ENCODE measurements around the gene IGF2BP2.

IGF2BP2 gene

DNA sequence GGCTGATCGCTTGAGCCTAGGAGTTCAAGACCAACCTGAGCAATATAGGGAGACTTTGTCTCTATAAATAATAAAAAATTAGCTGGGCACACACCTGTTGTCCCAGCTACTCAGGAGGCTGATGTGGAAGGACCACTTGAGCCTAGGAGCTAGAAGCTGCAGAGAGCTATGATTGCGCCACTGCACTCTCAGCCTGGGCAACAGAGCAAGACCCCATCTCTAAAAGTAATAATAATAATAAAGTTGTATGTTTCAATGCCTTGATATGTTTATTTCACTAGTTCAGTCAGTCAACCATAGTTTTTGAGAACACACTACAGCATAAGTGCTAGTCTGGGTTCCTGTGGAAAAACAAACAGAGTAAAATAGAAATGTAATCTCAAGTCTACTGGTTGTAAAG, 36.5 kb downstream of the IGF2BP2 start:
- TF ChIP-seq NFIC (IDR thresholded peaks at IDR 0.05) = no peak
- TF ChIP-seq, protein P1, sequence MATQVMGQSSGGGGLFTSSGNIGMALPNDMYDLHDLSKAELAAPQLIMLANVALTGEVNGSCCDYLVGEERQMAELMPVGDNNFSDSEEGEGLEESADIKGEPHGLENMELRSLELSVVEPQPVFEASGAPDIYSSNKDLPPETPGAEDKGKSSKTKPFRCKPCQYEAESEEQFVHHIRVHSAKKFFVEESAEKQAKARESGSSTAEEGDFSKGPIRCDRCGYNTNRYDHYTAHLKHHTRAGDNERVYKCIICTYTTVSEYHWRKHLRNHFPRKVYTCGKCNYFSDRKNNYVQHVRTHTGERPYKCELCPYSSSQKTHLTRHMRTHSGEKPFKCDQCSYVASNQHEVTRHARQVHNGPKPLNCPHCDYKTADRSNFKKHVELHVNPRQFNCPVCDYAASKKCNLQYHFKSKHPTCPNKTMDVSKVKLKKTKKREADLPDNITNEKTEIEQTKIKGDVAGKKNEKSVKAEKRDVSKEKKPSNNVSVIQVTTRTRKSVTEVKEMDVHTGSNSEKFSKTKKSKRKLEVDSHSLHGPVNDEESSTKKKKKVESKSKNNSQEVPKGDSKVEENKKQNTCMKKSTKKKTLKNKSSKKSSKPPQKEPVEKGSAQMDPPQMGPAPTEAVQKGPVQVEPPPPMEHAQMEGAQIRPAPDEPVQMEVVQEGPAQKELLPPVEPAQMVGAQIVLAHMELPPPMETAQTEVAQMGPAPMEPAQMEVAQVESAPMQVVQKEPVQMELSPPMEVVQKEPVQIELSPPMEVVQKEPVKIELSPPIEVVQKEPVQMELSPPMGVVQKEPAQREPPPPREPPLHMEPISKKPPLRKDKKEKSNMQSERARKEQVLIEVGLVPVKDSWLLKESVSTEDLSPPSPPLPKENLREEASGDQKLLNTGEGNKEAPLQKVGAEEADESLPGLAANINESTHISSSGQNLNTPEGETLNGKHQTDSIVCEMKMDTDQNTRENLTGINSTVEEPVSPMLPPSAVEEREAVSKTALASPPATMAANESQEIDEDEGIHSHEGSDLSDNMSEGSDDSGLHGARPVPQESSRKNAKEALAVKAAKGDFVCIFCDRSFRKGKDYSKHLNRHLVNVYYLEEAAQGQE (IDR thresholded peaks at IDR 0.05; ENCODE audit: low read depth) = no peak
- TF ChIP-seq RAD21 (IDR thresholded peaks at IDR 0.05; ENCODE audit: low read depth) = no peak
- TF ChIP-seq, protein P2, sequence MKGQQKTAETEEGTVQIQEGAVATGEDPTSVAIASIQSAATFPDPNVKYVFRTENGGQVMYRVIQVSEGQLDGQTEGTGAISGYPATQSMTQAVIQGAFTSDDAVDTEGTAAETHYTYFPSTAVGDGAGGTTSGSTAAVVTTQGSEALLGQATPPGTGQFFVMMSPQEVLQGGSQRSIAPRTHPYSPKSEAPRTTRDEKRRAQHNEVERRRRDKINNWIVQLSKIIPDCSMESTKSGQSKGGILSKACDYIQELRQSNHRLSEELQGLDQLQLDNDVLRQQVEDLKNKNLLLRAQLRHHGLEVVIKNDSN (IDR thresholded peaks at IDR 0.05) = no peak
- TF ChIP-seq FOXM1 (IDR thresholded peaks at IDR 0.05; ENCODE audit: borderline replicate concordance, low read depth) = no peak
- no peak for TF ChIP-seq CEBPB (IDR thresholded peaks at IDR 0.05)

DNA sequence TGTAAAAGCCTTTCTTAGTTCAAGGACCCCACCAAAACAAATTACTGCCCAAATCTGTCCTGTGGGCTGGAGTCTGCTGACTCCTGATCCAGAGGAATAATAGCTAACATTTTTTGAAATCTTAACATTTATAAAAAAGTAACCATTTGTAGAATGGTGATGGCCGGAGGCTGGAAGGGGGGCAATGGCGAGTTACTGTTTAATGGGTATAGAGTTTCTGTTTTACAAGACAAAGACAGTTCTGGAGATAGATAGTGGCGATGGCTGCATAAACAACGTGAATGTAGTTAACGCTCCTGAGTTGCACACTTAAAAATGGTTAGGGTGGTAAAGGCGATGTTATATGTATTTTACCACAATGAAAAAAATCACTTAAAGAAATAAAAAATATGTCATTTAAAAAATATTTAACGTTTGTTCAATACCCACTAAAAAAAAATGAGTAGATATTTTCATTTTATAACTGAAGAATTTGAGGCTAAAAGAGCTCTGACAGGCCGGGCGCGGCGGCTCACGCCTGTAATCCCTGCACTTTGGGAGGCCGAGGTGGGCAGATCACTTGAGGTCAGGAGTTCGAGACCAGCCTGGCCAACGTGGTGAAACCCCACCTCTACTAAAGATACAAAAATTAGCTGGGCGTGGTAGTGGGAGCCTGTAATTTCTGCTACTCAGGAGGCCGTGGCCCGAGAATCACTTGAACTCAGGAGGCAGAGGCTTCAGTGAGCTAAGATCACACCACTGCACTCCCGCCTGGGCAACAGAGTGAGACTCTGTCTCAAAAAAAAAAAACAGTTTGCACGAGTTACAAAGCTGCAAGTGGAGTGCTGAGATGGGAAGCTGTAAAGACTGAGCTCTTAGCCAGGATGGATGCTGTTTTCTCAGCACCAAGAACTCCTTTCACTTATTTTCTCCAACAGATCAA, 37.6 kb downstream of the IGF2BP2 start:
- TF ChIP-seq, protein P3, sequence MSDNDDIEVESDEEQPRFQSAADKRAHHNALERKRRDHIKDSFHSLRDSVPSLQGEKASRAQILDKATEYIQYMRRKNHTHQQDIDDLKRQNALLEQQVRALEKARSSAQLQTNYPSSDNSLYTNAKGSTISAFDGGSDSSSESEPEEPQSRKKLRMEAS (IDR thresholded peaks at IDR 0.05) = no peak
- TF ChIP-seq FOXM1 (IDR thresholded peaks at IDR 0.05; ENCODE audit: borderline replicate concordance, low read depth) (no peak), CREB1 (IDR thresholded peaks at IDR 0.05; ENCODE audit: low read depth) (no peak), ZBTB7A (IDR thresholded peaks at IDR 0.05; ENCODE audit: low read depth) (no peak), NFIC (IDR thresholded peaks at IDR 0.05) (no peak), TCF12 (IDR thresholded peaks at IDR 0.05; ENCODE audit: low read depth) (no peak), TEAD4 (IDR thresholded peaks at IDR 0.05) (no peak), EP300 (IDR thresholded peaks at IDR 0.05; ENCODE audit: borderline replicate concordance) (no peak), YY1 (IDR thresholded peaks at IDR 0.05; ENCODE audit: low read depth) (no peak), CEBPB (IDR thresholded peaks at IDR 0.05) (no peak), RAD21 (IDR thresholded peaks at IDR 0.05; ENCODE audit: low read depth) (no peak), EGR1 (IDR thresholded peaks at IDR 0.05) (no peak), TAF1 (IDR thresholded peaks at IDR 0.05; ENCODE audit: low read depth) (no peak)
- TF ChIP-seq, protein P1 (IDR thresholded peaks at IDR 0.05; ENCODE audit: low read depth) = no peak
- TF ChIP-seq, protein P2 (IDR thresholded peaks at IDR 0.05) = no peak

DNA sequence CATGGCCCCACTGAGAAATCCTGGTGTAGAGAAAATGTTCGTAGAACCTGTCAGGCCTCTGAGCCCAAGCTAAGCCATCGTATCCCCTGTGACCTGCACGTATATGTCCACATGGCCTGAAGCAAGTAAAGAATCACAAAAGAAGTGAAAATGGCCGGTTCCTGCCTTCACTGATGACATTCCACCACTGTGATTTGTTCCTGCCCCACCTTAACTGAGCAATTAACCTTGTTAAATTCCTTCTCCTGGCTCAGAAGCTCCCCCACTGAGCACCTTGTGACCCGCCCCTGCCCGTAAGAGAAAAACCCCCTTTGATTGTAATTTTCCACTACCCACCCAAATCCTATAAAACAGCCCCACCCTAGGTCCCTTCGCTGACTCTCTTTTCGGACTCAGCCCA, 38.6 kb downstream of the IGF2BP2 start:
- 0 out of 2 replicates have a peak, but pooled peaks have one; percentile 12 for TF ChIP-seq TCF12 (IDR thresholded peaks at IDR 0.05; ENCODE audit: low read depth)
- TF ChIP-seq, protein P3 (IDR thresholded peaks at IDR 0.05) = 0 out of 2 replicates have a peak, but pooled peaks have one; percentile 28
- TF ChIP-seq TAF1 (IDR thresholded peaks at IDR 0.05; ENCODE audit: low read depth) = peak; percentile 28; the same call in 1 of the 2 replicates
- TF ChIP-seq TEAD4 (IDR thresholded peaks at IDR 0.05) = peak; percentile 55
- TF ChIP-seq, protein P2 (IDR thresholded peaks at IDR 0.05) = peak; percentile 8; the same call in 1 of the 2 replicates
- peak; percentile 68; the same call in 1 of the 2 replicates for TF ChIP-seq YY1 (IDR thresholded peaks at IDR 0.05; ENCODE audit: low read depth)

DNA sequence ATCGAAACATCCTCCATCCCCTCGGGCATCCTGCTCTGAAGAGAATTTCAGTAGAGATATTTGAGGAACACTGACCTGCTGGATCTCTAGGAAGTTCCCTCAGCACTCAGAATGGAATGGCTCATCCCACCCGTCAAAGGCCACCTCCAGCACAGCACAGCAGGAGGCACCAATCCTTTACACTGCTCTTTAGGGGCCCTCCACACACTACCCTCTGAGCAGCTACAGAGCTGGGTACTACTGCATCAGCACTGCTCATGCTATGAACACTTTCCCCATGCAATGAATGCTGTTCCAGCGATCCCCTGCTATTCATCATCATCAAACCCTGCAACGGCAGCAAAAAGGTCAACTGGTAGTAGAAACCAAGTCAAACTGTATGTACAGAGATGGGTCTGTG, 40.5 kb downstream of the IGF2BP2 start:
- no peak for TF ChIP-seq EP300 (IDR thresholded peaks at IDR 0.05; ENCODE audit: borderline replicate concordance)
- TF ChIP-seq RAD21 (IDR thresholded peaks at IDR 0.05; ENCODE audit: low read depth) = no peak
- no peak for TF ChIP-seq TEAD4 (IDR thresholded peaks at IDR 0.05)
- no peak for TF ChIP-seq TAF1 (IDR thresholded peaks at IDR 0.05; ENCODE audit: low read depth)
- no peak for TF ChIP-seq CREB1 (IDR thresholded peaks at IDR 0.05; ENCODE audit: low read depth)
- TF ChIP-seq TCF12 (IDR thresholded peaks at IDR 0.05; ENCODE audit: low read depth) = no peak
- TF ChIP-seq, protein P2 (IDR thresholded peaks at IDR 0.05) = no peak

DNA sequence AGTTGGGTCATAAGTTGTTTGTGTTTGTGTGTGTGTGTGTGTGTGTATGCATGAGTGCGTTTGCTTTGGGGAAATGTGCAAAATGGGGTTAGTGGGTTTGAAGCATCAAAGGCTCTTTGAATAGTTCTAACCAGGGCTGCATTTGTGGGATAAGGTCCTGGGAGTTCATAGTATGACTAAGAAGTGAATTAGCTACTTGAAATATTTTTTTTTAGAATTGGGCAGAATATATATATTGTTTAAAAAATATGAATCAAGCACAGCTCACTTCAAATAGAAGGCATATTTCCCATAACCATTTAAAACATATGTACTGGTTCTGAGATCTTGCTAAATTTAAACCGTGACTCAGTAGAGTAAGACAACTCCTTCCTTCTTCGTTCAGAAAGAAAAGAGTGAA, 43.1 kb downstream of the IGF2BP2 start:
- no peak for TF ChIP-seq TEAD4 (IDR thresholded peaks at IDR 0.05)
- no peak for TF ChIP-seq YY1 (IDR thresholded peaks at IDR 0.05; ENCODE audit: low read depth)
- TF ChIP-seq FOXM1 (IDR thresholded peaks at IDR 0.05; ENCODE audit: borderline replicate concordance, low read depth) = no peak
- TF ChIP-seq EGR1 (IDR thresholded peaks at IDR 0.05) = no peak

Measured in Ishikawa (cell line).